Small intestine (tissue), 4 donors: Measurements from ENCODE around the gene ATXN2. TPM values are rescaled to one million over a fixed set of nuclear protein-coding genes. Genes with fewer than 3 reads are reported as not detected.

ENCODE experiments used
- polyA plus RNA-seq, 4 donors: library from polyadenylated mRNA; stranded (reverse) in 3 of 4; unstranded in 1 of 4; fragments of 200-250 nt in 3 of 4; fragments of 120-200 nt in 1 of 4; gene quantifications; one replicate each; pipeline versions ENCODE4 v1.2.1 to v1.2.3, GENCODE V29; 2013
- donor health status: healthy with polysubstance abuse.
- donor health status: Bipolar disorder and iron deficiency.
- donor health status: healthy.

Gene ATXN2
- polyA plus RNA-seq, 4 donors, result 8.6 to 41.9 (median 14.7) TPM

Other genes starting within 250 kb of the ATXN2 start
- 10 to 100 TPM; 37.3 to 87.1 (median 46.0) TPM for gene PHETA1, start 230.2 kb downstream of the ATXN2 start, polyA plus RNA-seq
- gene SH2B3, start 193.4 kb downstream of the ATXN2 start, polyA plus RNA-seq, result 10 to 100 TPM in 1 of 4 donors, 1 to 10 TPM in 2, under 1 TPM in 1; 0.67 to 14.9 (median 6.9) TPM
- 10 to 100 TPM in 1 of 4 donors, 1 to 10 TPM in 3; 7.8 to 16.1 (median 8.7) TPM for gene BRAP, start 86.6 kb upstream of the ATXN2 start, polyA plus RNA-seq
- gene ACAD10, start 86.7 kb upstream of the ATXN2 start, polyA plus RNA-seq, result 10 to 100 TPM; 20.2 to 42.5 (median 33.0) TPM
- 100 to 1,000 TPM; 125 to 237 (median 185) TPM for gene ALDH2, start 167.6 kb upstream of the ATXN2 start, polyA plus RNA-seq
- gene MAPKAPK5, start 242.9 kb upstream of the ATXN2 start, polyA plus RNA-seq, result 10 to 100 TPM; 28.4 to 64.8 (median 41.9) TPM